Loucy (cell line): ENCODE data around the gene MAPK1IP1L.

ENCODE experiments used
- EZH2phosphoT487 ChIP-seq: fragments of 200-600 bp; IDR thresholded peaks from 2 replicates; pipeline ENCODE4 v1.6.1; 2018; ENCODE audit warnings: antibody characterized with exemption, mild to moderate bottlenecking, moderate library complexity, borderline replicate concordance
- TF ChIP-seq, protein P1 (sequence below): fragments of 200-600 bp; sonication (generic); conservative IDR thresholded peaks from 2 replicates; pipeline ENCODE4 v1.5.1; 2014; ENCODE audit warnings: mild to moderate bottlenecking, antibody characterized with exemption, low read length

DNA sequence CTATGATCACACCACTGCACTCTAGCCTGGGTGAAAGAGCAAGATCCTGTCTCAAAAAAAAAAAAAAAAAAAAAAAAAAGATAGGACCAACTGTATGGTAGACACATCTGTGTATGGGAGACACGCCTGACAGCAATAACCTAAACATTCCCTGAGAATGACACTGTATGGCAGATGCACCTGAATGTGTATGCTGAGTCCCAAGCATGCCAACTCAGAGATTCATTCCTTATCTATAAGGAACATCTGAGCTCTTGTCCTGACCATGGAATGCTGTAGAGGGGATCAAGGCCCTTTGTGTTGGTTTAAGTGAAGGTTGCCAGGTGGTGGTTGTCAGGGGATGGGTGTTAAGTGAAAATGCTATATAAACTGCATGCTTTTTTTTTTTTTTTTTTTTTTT, 58.4 kb downstream of the MAPK1IP1L start:
- TF ChIP-seq EZH2phosphoT487 = no peak
- TF ChIP-seq, protein P1, sequence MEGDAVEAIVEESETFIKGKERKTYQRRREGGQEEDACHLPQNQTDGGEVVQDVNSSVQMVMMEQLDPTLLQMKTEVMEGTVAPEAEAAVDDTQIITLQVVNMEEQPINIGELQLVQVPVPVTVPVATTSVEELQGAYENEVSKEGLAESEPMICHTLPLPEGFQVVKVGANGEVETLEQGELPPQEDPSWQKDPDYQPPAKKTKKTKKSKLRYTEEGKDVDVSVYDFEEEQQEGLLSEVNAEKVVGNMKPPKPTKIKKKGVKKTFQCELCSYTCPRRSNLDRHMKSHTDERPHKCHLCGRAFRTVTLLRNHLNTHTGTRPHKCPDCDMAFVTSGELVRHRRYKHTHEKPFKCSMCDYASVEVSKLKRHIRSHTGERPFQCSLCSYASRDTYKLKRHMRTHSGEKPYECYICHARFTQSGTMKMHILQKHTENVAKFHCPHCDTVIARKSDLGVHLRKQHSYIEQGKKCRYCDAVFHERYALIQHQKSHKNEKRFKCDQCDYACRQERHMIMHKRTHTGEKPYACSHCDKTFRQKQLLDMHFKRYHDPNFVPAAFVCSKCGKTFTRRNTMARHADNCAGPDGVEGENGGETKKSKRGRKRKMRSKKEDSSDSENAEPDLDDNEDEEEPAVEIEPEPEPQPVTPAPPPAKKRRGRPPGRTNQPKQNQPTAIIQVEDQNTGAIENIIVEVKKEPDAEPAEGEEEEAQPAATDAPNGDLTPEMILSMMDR = no peak
